Sigmoid colon (tissue), 7 donors: ENCODE measurements around the gene KCNA2. TPM values are rescaled to one million over a fixed set of nuclear protein-coding genes. Genes with fewer than 3 reads are reported as not detected.

ENCODE experiments used
- DNase-seq: peaks from one replicate; pipeline ENCODE4 v3.0.0-alpha.2; 2019
- H3K27ac ChIP-seq, 4 donors: fragments of 200-600 bp; sonication (generic); one replicate each; pipeline ENCODE4 v1.5.1; 2016 to 2019; ENCODE audit warnings: mild to moderate bottlenecking in 1 of 4
- H3K27me3 ChIP-seq, 3 donors: fragments of 200-600 bp; sonication (generic); one replicate each; pipeline ENCODE4 v1.5.1; 2019; ENCODE audit warnings: mild to moderate bottlenecking in 1 of 3
- H3K36me3 ChIP-seq, 4 donors: fragments of 200-600 bp; sonication (generic); one replicate each; pipeline ENCODE4 v1.5.1; 2016 to 2019
- H3K4me1 ChIP-seq, 4 donors: fragments of 200-600 bp; sonication (generic); one replicate each; pipeline ENCODE4 v1.5.1; 2017 to 2019
- H3K4me3 ChIP-seq, 4 donors: fragments of 200-600 bp; sonication (generic); one replicate each; pipeline ENCODE4 v1.5.1; 2017 to 2019; ENCODE audit warnings: mild to moderate bottlenecking in 2 of 4, moderate library complexity in 1 of 4
- H3K9me3 ChIP-seq, 4 donors: fragments of 200-600 bp in 3 of 4; sonication (generic) in 3 of 4; one replicate each; pipeline versions ENCODE4 v1.5.1 to v1.6.1; 2013 to 2019
- EP300 ChIP-seq, 4 donors: sonication (generic); formaldehyde crosslinking; IDR thresholded peaks; one replicate each; pipeline ENCODE4 v1.6.1; 2017; ENCODE audit warnings: antibody characterized with exemption in 4 of 4
- POLR2A ChIP-seq, 2 donors: fragments of 450-650 bp; IDR thresholded peaks; one replicate each; pipeline ENCODE4 v1.6.1; 2016; ENCODE audit warnings: antibody characterized with exemption in 2 of 2, mild to moderate bottlenecking in 2 of 2, moderate library complexity in 2 of 2
- POLR2AphosphoS5 ChIP-seq, 4 donors: sonication (generic); formaldehyde crosslinking; IDR thresholded peaks; one replicate each; pipeline ENCODE4 v1.6.1; 2017; ENCODE audit warnings: antibody characterized with exemption in 4 of 4
- WGBS, 2 donors: extraction: QIAGEN DNeasy Blood & Tissue Kit; methylation state at CpG; one replicate each; pipeline ENCODE4 v1.1.7; 2013; 5-methylcytosine and 5-hydroxymethylcytosine counted together
- intact Hi-C: fragments of 100-400 bp; cut with DNase I; formaldehyde crosslinking; loops from one replicate; pipeline ENCODE4 v1.15.1; 2023
- polyA plus RNA-seq, 3 donors: library from polyadenylated mRNA; stranded (reverse); fragments of 200-250 nt; gene quantifications; one replicate each; pipeline ENCODE4 v1.2.3, GENCODE V29; 2013
- total RNA-seq, 4 donors: library from RNA; depleted of rRNA; stranded (reverse); fragments of >200 nt; gene quantifications; one replicate each; pipeline ENCODE4 v1.1.0, GENCODE V29; 2016
- TF ChIP-seq, protein P1 (sequence below), 4 experiments: fragments of 450-650 bp in 3 of 4; fragments of 200-600 bp in 1 of 4; IDR thresholded peaks; one replicate each; pipeline ENCODE4 v1.5.1; 2016 to 2019; ENCODE audit warnings: antibody characterized with exemption in 4 of 4, mild to moderate bottlenecking in 3 of 4, moderate library complexity in 2 of 4
- donor health status: healthy with polysubstance abuse.
- donor health status: Bipolar disorder and iron deficiency.
- donor health status: healthy.

Gene KCNA2
- total and polyA plus RNA-seq, 7 donors = under 0.01 to 5.8 (median 1.2) TPM; not detected in 1

DNA sequence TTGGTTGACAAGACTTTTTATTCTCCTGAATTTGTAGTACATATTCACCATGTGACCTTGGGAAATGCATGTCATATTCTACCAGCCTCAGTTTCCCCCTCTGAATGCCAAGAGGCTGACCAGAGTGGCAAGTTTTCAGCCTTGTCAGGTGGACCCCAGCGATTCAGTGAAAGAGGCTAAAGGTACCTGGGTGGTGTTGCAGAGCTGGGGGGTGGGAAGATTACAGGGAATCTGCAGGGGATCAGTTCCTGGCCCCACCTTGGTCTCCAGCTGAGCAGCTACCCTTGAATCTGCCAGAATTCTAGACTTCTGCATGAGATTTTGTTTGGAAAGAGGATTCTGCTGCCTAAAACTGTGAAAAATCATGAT is 27.9 kb upstream of the KCNA2 start:
- TF ChIP-seq, protein P1, sequence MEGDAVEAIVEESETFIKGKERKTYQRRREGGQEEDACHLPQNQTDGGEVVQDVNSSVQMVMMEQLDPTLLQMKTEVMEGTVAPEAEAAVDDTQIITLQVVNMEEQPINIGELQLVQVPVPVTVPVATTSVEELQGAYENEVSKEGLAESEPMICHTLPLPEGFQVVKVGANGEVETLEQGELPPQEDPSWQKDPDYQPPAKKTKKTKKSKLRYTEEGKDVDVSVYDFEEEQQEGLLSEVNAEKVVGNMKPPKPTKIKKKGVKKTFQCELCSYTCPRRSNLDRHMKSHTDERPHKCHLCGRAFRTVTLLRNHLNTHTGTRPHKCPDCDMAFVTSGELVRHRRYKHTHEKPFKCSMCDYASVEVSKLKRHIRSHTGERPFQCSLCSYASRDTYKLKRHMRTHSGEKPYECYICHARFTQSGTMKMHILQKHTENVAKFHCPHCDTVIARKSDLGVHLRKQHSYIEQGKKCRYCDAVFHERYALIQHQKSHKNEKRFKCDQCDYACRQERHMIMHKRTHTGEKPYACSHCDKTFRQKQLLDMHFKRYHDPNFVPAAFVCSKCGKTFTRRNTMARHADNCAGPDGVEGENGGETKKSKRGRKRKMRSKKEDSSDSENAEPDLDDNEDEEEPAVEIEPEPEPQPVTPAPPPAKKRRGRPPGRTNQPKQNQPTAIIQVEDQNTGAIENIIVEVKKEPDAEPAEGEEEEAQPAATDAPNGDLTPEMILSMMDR (IDR thresholded peaks at IDR 0.05) = no peak
- no peak for TF ChIP-seq POLR2A (IDR thresholded peaks at IDR 0.05)
- no peak for TF ChIP-seq EP300 (IDR thresholded peaks at IDR 0.05)
- no peak for TF ChIP-seq POLR2AphosphoS5 (IDR thresholded peaks at IDR 0.05)
- H3K9me3 ChIP-seq = no peaks in the 10 kb centered on the region
- intact Hi-C loops = loop anchor here (5.0 kb wide), 1 partner anchor 148 kb away; no protein-coding TSS in a partner anchor

DNA sequence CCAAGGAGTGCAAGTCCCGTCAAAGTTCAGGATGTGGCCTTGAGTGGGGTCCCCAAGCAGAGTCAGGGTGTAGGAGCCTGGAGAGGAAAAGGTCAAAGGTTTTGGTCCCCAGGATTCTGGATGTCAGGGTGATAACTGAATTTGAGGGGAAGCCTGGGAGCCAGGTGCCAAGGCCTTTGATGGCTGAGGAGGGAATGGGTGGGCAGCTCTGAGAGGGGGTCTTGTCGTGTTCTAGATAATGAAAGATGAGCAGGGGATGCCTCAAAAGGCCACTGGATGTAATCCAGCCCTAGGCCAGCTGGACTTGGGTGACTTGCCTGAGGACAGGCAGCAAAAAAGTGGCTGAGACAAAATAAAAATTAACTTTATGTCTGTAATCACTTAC is 27.5 kb upstream of the KCNA2 start:
- TF ChIP-seq EP300 (IDR thresholded peaks at IDR 0.05) (no peak), POLR2AphosphoS5 (IDR thresholded peaks at IDR 0.05) (no peak), POLR2A (IDR thresholded peaks at IDR 0.05) (no peak)
- TF ChIP-seq, protein P1 (IDR thresholded peaks at IDR 0.05) = no peak
- peaks cover 0 to 16% (median 15%) of the 10 kb centered on the region in 4 donors for H3K4me1 ChIP-seq
- WGBS, 2 donors = 56 to 77% methylated on average over 2 of the region's 2 CpGs
- H3K4me3 ChIP-seq = no peak overlapping the region
- intact Hi-C loops = loop anchor here (5.0 kb wide), 1 partner anchor 149 kb away; no protein-coding TSS in a partner anchor
- no peak overlapping the region for H3K27ac ChIP-seq
- DNase-seq = no peak
- no peaks in the 10 kb centered on the region for H3K9me3 ChIP-seq
- no peaks in the 10 kb centered on the region for H3K36me3 ChIP-seq
- H3K27me3 ChIP-seq = peaks cover 0 to 6% (median 0%) of the 10 kb centered on the region in 3 donors

More for the DNA sequence above, 27.9 kb upstream of the KCNA2 start:
- Histone ChIP-seq H3K27me3 (peaks cover 0 to 6% (median 0%) of the 10 kb centered on the region in 3 donors), H3K27ac (peak overlapping the region in 2 of 4 donors; percentile 46 to 59), H3K4me1 (peaks cover 0 to 16% (median 15%) of the 10 kb centered on the region in 4 donors), H3K36me3 (no peaks in the 10 kb centered on the region), H3K4me3 (no peak overlapping the region)
- WGBS, 2 donors = 78 to 87% methylated on average over 1 of the region's 1 CpG
- no peak for DNase-seq

GRCh38 chr1:110631836-110632620 is 25.9 kb upstream of the KCNA2 start:
- TF ChIP-seq, protein P1 (IDR thresholded peaks at IDR 0.05) = no peak
- TF ChIP-seq POLR2AphosphoS5 (IDR thresholded peaks at IDR 0.05) (no peak), POLR2A (IDR thresholded peaks at IDR 0.05) (no peak), EP300 (IDR thresholded peaks at IDR 0.05) (no peak)
- H3K4me3 ChIP-seq = no peak overlapping the region
- H3K36me3 ChIP-seq = no peaks in the 10 kb centered on the region
- H3K27ac ChIP-seq = no peak overlapping the region
- peaks cover 0 to 16% (median 15%) of the 10 kb centered on the region in 4 donors for H3K4me1 ChIP-seq
- H3K27me3 ChIP-seq = peaks cover 0 to 6% (median 0%) of the 10 kb centered on the region in 3 donors
- intact Hi-C loops = loop anchor here (5.0 kb wide), 1 partner anchor 150 kb away; no protein-coding TSS in a partner anchor
- no peak for DNase-seq
- 59 to 73% methylated on average over 6 of the region's 6 CpGs for WGBS, 2 donors
- no peaks in the 10 kb centered on the region for H3K9me3 ChIP-seq

- Histone ChIP-seq H3K27me3 (peaks cover 0 to 1% (median 0%) of the 10 kb centered on the region in 3 donors), H3K4me3 (no peak overlapping the region), H3K27ac (no peak overlapping the region), H3K36me3 (no peaks in the 10 kb centered on the region), H3K9me3 (no peaks in the 10 kb centered on the region), H3K4me1 (peaks cover 0 to 16% (median 15%) of the 10 kb centered on the region in 4 donors)
- peak; percentile 81 for DNase-seq
- intact Hi-C loops = loop anchor here (1.0 to 5.0 kb wide), 2 partner anchors 135 to 151 kb away; no protein-coding TSS in a partner anchor
- TF ChIP-seq, protein P1 (IDR thresholded peaks at IDR 0.05) = peak; percentile 33 to 84 (median 68)
- no peak for TF ChIP-seq POLR2AphosphoS5 (IDR thresholded peaks at IDR 0.05)
- WGBS, 2 donors = 26 to 36% methylated on average over 13 of the region's 13 CpGs
Measured at GRCh38 chr1:110630839-110631663, 24.9 kb upstream of the KCNA2 start.
